Vagina (tissue), 2 donors: ENCODE results near the gene SYNE1.

Experiments used
- CTCF ChIP-seq, 3 experiments: fragments of 450-650 bp in 2 of 3; fragments of 200-600 bp in 1 of 3; sonication (generic) in 1 of 3; IDR thresholded peaks; one replicate each; pipeline ENCODE4 v1.5.1; 2017 to 2019; ENCODE audit warnings: antibody characterized with exemption in 3 of 3, mild to moderate bottlenecking in 2 of 3, moderate library complexity in 2 of 3
- POLR2A ChIP-seq, 2 donors: fragments of 450-650 bp; IDR thresholded peaks; one replicate each; pipeline ENCODE4 v1.6.1; 2017; ENCODE audit warnings: antibody characterized with exemption in 2 of 2, mild to moderate bottlenecking in 2 of 2, moderate library complexity in 2 of 2
- POLR2AphosphoS5 ChIP-seq, 2 donors: sonication (generic); formaldehyde crosslinking; IDR thresholded peaks; one replicate each; pipeline ENCODE4 v1.9.0; 2017; ENCODE audit warnings: antibody characterized with exemption in 2 of 2, mild to moderate bottlenecking in 2 of 2, low read depth in 1 of 2; ENCODE audit not compliant: insufficient read depth in 1 of 2

- peak; percentile 33 to 87 (median 74) for TF ChIP-seq CTCF (IDR thresholded peaks at IDR 0.05)
- no peak for TF ChIP-seq POLR2A (IDR thresholded peaks at IDR 0.05)
- no peak for TF ChIP-seq POLR2AphosphoS5 (IDR thresholded peaks at IDR 0.05; ENCODE audit: insufficient read depth in 1 of 2, low read depth in 1 of 2)
Observed at GRCh38 chr6:152124429-152125074, 512.6 kb downstream of the SYNE1 start.
